Thymus (tissue), 11 donors: ENCODE data around the gene GPC3. TPM values are rescaled to one million over a fixed set of nuclear protein-coding genes. Genes with fewer than 3 reads are reported as not detected.

ENCODE experiments used
- DNase-seq, 9 donors: peaks; one replicate each; pipeline ENCODE4 v3.0.0-alpha.2; 2013; ENCODE audit warnings: low spot score in 9 of 9, low read depth in 6 of 9, missing footprints in 1 of 9
- H3K27ac ChIP-seq, 2 donors: one replicate each; pipeline ENCODE4 v1.5.1; 2013; ENCODE audit warnings: control low read depth in 1 of 2, low read depth in 1 of 2, low read length in 1 of 2, mild to moderate bottlenecking in 1 of 2, moderate library complexity in 1 of 2
- H3K27me3 ChIP-seq, 2 donors: one replicate each; pipeline ENCODE4 v1.5.1; 2013; ENCODE audit warnings: low read length in 1 of 2; ENCODE audit not compliant: control insufficient read depth in 2 of 2, insufficient read depth in 1 of 2
- H3K36me3 ChIP-seq, 2 donors: one replicate each; pipeline ENCODE4 v1.5.1; 2013; ENCODE audit warnings: low read length in 1 of 2, mild to moderate bottlenecking in 1 of 2, moderate library complexity in 1 of 2; ENCODE audit not compliant: control insufficient read depth in 2 of 2, insufficient read depth in 2 of 2
- H3K4me1 ChIP-seq, 2 donors: one replicate each; pipeline ENCODE4 v1.5.1; 2013; ENCODE audit warnings: low read length in 2 of 2; ENCODE audit not compliant: control insufficient read depth in 2 of 2, insufficient read depth in 2 of 2
- H3K4me3 ChIP-seq, 2 donors: one replicate each; pipeline ENCODE4 v1.5.1; 2013; ENCODE audit warnings: low read length in 2 of 2, control low read depth in 1 of 2, mild to moderate bottlenecking in 1 of 2
- H3K9me3 ChIP-seq, 2 donors: one replicate each; pipeline ENCODE4 v1.5.1; 2013; ENCODE audit warnings: low read length in 1 of 2, mild to moderate bottlenecking in 1 of 2; ENCODE audit not compliant: control insufficient read depth in 2 of 2, insufficient read depth in 1 of 2
- WGBS: extraction: QIAGEN DNeasy Blood & Tissue Kit; methylation state at CpG from one replicate; pipeline ENCODE4 v1.1.7; 2013; 5-methylcytosine and 5-hydroxymethylcytosine counted together
- polyA plus RNA-seq: library from polyadenylated mRNA; stranded (reverse); fragments of 200-250 nt; gene quantifications from one replicate; pipeline ENCODE4 v1.2.3, GENCODE V29; 2013
- total RNA-seq: library from RNA; stranded (reverse); fragments of 120-200 nt; gene quantifications from one replicate; pipeline ENCODE4 v1.2.4, GENCODE V29; 2013
- donor health status: healthy.

GPC3 gene
- total and polyA plus RNA-seq, 2 donors, result 3.1 to 26.2 TPM

DNA sequence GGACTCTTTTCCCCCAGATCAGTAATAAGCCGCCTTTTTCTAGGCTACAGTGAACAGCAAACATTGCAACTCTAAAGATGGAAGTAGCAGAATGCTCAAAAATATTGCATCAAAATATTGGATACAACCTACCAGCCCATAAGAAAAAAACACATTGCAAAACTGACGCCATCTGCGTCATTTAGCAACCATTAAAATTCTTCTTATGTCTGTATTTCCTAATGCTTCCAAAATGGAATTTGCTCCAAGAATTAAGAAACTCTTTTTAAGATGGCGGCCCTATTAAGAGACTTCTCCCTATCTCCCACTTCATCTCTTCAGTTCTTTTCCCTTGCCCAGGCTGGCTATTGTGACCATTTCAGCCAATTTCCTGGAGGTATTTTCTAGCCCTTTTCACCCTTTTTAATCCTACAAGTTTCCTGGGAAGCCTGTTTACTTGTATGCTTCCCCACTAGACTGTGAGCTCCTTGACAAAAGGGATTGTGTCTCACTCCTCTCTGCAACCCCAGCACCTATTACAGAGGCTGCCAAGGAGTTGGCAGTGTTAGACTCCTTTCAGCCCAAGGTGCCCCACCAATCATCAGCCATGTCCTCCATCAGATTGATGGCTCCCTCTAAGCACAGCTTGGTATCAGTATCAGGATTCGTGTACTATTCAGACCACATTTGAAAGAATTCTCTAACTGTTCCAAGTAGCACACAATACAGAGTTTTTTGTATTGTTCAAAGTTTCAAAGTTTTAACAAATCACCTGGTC is 4.4 kb downstream of the GPC3 start:
- Histone ChIP-seq H3K36me3 (no peaks in the 10 kb centered on the region), H3K4me3 (no peak overlapping the region), H3K27me3 (peaks cover 11 to 30% of the 10 kb centered on the region in 2 donors), H3K27ac (no peak overlapping the region), H3K4me1 (peaks cover 5 to 18% of the 10 kb centered on the region in 2 donors), H3K9me3 (no peaks in the 10 kb centered on the region)
- WGBS, result 97% methylated on average over 5 of the region's 5 CpGs
- no peak for DNase-seq

DNA sequence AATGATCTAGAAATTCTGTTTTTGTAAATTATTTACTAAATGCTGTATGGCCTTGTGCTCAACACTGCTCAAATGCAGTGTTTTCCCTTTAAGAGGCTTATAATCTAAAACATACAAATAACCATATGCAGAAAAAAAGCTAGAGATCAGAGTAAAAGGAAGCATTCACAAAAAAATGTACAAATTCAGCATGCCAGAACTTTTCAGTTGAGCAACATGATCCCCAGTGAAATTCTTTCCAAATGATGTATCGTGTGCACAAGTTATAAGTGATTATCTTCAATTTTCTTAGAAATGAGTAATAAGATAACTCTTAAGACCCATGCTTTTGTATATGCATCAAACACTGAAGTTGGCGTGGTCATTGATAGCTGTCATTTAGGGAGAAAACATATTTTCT is 5.0 kb downstream of the GPC3 start:
- Histone ChIP-seq H3K4me3 (no peak overlapping the region), H3K27ac (no peak overlapping the region), H3K9me3 (no peaks in the 10 kb centered on the region), H3K36me3 (no peaks in the 10 kb centered on the region), H3K27me3 (peaks cover 11 to 26% of the 10 kb centered on the region in 2 donors), H3K4me1 (peaks cover 5 to 16% of the 10 kb centered on the region in 2 donors)
- no peak for DNase-seq
- 92% methylated on average over 2 of the region's 2 CpGs for WGBS

DNA sequence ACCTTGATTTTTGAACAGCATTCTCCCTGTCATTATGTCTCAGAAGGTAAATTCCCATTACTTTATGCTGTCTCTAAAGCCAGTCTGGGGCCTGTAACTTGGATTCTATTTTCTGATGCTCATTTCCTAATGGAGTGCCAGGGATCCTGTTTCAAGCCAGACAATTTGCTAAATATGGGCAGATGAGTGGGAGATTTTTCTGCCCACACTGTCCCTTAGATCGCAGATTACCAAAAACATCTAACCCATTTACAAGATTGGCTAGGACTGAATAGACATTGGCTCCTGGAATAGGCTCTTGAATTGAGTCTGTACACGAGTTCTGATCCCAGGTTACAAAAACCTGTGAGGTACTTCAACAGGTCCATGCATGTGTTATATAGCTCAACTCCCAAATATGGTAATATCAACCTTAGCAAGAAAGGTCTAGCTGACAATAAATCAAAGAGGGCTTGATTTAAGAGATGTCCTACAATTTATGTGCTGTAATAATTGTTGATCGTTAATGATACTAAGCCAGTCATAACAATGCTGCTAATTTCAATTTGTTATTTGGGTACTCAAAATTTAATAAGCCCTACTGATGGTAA is 5.7 kb downstream of the GPC3 start:
- Histone ChIP-seq H3K4me1 (peaks cover under 1 to 10% of the 10 kb centered on the region in 2 donors), H3K27ac (no peak overlapping the region), H3K27me3 (peaks cover 11 to 20% of the 10 kb centered on the region in 2 donors), H3K9me3 (no peaks in the 10 kb centered on the region), H3K36me3 (no peaks in the 10 kb centered on the region), H3K4me3 (no peak overlapping the region)
- WGBS, result 96% methylated on average over 3 of the region's 3 CpGs
- DNase-seq, result no peak

DNA sequence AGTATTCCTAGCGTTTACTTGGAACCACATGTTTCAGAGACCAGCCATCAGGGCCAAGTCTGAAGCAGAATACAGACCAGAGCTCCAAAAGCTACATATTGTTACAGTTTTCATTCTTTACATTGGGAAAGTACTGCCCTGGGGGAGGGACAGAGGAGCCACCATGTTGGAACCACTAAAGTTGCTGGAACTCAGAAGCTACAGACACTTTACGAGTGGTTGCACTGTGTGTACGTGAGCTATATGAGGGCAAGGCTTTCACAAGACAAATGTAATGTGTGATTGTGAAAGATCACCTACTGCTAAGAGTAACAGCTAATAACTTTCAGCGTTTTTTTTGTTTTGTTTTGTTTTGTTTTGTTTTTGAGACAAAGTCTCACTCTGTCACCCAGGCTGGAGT is 11.7 kb downstream of the GPC3 start:
- Histone ChIP-seq H3K9me3 (no peaks in the 10 kb centered on the region), H3K4me1 (no peaks in the 10 kb centered on the region), H3K27ac (no peak overlapping the region), H3K36me3 (no peaks in the 10 kb centered on the region), H3K4me3 (no peak overlapping the region), H3K27me3 (peaks cover 0 to 2% of the 10 kb centered on the region in 2 donors)
- WGBS, result 96% methylated on average over 4 of the region's 4 CpGs
- no peak for DNase-seq

DNA sequence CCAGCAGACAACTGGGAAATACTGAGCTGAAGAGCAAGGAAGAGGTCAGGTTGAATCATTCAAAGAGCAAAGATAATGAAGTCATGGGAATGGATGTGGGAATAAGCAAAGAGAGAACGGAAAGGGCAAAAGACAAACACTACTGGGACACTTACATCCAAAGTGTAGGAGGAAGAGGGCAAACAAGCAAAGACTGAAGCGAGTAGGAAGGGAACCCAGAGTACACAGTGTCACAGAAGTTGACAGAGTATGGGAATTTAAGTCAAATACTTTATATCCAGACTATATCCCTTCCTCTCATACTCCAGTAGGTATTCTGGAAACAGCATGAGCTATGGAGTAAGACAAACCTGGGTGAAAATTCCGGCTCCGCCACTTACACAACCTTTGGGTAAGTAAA is 12.5 kb downstream of the GPC3 start:
- Histone ChIP-seq H3K4me1 (no peaks in the 10 kb centered on the region), H3K9me3 (no peaks in the 10 kb centered on the region), H3K4me3 (no peak overlapping the region), H3K36me3 (no peaks in the 10 kb centered on the region), H3K27me3 (peaks cover 0 to 2% of the 10 kb centered on the region in 2 donors), H3K27ac (no peak overlapping the region)
- 96% methylated on average over 4 of the region's 4 CpGs for WGBS
- DNase-seq, result no peak

DNA sequence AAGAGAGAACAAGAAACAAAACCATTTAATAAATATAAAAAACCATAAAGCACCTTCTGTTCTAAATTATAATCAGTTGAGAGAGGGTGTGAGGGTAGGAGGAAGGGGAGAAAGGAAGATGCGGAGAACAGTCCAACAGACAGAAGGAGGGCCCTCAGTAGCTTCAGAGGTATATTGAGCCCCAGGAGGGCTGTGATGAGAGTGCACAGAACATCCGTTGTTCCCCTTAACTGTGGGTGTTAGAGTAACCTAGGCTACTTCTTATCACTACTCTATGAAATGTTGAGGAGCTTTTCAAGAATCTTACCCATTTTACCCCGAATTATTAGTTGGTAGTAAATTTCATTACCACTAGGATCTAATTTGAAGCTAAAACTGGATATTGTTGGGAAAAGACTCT is 13.8 kb downstream of the GPC3 start:
- Histone ChIP-seq H3K27ac (no peak overlapping the region), H3K36me3 (no peaks in the 10 kb centered on the region), H3K27me3 (peaks cover 0 to 2% of the 10 kb centered on the region in 2 donors), H3K4me1 (no peaks in the 10 kb centered on the region), H3K4me3 (no peak overlapping the region), H3K9me3 (no peaks in the 10 kb centered on the region)
- WGBS, result 93% methylated on average over 3 of the region's 3 CpGs
- DNase-seq, result no peak

DNA sequence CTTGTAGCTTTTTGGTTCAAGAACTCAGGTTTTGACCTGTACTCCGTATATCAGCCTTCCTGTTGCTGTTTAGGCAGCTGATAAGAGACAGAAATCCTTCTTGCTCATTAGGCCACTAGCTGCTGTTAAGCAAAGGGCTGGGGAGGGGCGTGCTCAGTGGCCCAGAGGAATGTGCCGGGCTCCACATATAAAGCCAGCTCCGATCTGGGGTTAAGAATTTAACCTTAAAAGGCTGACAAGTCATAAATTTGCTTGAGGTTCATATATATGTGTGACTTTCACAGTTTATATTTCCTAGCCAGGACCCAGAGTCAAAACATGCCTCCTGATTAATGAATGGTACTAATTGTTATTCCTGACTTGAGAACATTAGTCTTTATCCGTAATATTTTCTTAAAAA is 15.3 kb downstream of the GPC3 start:
- H3K27me3 ChIP-seq, result peaks cover 0 to 2% of the 10 kb centered on the region in 2 donors
- no peaks in the 10 kb centered on the region for H3K9me3 ChIP-seq
- peaks cover 2 to 3% of the 10 kb centered on the region in 2 donors for H3K4me1 ChIP-seq
- no peak overlapping the region for H3K4me3 ChIP-seq
- DNase-seq, result no peak
- no peaks in the 10 kb centered on the region for H3K36me3 ChIP-seq
- no peak overlapping the region for H3K27ac ChIP-seq
- 93% methylated on average over 5 of the region's 5 CpGs for WGBS

DNA sequence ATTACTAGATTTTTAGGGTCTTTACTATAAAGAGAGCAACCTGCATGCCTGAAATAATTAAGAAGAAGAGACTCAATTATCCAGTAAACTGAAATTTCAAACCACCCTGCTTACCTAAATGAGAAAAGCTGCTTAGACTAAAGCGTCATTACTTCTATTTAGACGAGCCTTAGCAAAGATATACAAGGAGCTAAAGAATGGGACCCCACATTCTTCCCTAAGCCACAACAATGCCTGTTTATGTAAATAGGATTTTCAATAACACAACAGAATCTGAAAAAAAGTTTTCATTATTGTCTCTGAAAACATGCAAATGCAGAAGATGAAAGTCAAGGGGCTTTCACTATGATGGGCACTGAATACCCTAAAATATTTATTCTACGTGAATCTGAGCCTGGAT is 16.2 kb downstream of the GPC3 start:
- DNase-seq, result no peak
- peaks cover 2 to 7% of the 10 kb centered on the region in 2 donors for H3K4me1 ChIP-seq
- H3K36me3 ChIP-seq, result no peaks in the 10 kb centered on the region
- no peak overlapping the region for H3K27ac ChIP-seq
- no peaks in the 10 kb centered on the region for H3K9me3 ChIP-seq
- H3K4me3 ChIP-seq, result no peak overlapping the region
- peaks cover 0 to 2% of the 10 kb centered on the region in 2 donors for H3K27me3 ChIP-seq
- 96% methylated on average over 3 of the region's 3 CpGs for WGBS

DNA sequence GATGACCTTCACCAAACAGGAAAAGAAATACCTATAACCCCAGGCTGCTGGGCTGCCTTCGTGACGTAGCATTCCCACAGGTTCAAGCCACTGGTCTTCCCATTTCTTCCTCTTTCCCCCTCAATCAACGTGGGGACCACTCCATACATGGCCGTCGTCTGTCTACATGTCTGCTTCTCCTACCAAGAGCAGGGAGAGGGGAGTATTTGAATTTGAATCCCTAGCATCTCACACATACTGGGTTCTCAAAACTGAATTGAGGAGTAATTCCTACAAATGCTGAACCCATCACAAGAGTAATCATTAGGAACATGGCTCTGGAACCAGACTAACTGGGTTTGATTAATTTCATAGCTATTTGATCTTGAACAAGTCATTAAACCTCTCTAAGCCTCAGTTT is 17.3 kb downstream of the GPC3 start:
- Histone ChIP-seq H3K4me1 (peaks cover 2 to 15% of the 10 kb centered on the region in 2 donors), H3K27ac (no peak overlapping the region), H3K27me3 (peaks cover 0 to 2% of the 10 kb centered on the region in 2 donors), H3K4me3 (no peak overlapping the region), H3K36me3 (no peaks in the 10 kb centered on the region), H3K9me3 (no peaks in the 10 kb centered on the region)
- DNase-seq, result no peak
- 95% methylated on average over 5 of the region's 5 CpGs for WGBS
